Measurements from ENCODE around the gene APAF1.

DNA sequence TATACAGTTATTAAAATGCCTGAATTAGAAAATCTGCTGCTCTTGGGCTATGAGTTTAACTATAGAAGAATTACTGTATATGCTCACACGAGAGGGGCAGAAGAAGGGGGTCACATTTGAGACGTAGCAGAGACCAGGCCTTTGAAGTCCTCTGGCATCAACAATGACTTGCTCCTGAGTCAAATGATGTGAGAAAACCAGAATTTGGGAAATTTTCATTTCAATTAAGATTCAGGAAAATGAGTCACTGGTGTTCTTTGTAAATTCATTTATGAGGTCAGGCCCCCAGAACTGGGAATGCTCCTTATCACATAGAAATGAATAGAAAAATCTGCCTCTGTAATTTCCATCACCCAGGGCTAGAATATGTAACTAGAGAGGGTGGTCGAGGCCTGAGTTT lies 92.9 kb downstream of the APAF1 start:
- TF ChIP-seq GATA3 (IDR thresholded peaks at IDR 0.05; ENCODE audit: low read depth, low read length) (no peak), GATA2 (IDR thresholded peaks at IDR 0.05; ENCODE audit: low read depth, low read length) (no peak)
